ENCODE results near the gene LGSN.
A peak's percentile ranks its signal among the peaks of the same experiment; 100 is the strongest.
"Not testable (repeated sequence)": the region's sequence is repeated elsewhere in the genome, so short reads cannot be mapped to it uniquely, and the experiment has no call there.

The LGSN gene

GRCh38 chr6:63263444-63263843 is 56.3 kb downstream of the LGSN start:
- Histone ChIP-seq H3K9ac (no peak overlapping the region), H3K27me3 (no peaks in the 10 kb centered on the region), H3K4me2 (no peak overlapping the region), H3K27ac (no peak overlapping the region), H3K9me3 (replicated peaks in 1 of 11) (no peaks in the 10 kb centered on the region), H3K4me1 (no peaks in the 10 kb centered on the region), H4K20me1 (no peaks in the 10 kb centered on the region), H3K36me3 (no peaks in the 10 kb centered on the region), H3K4me3 (no peak overlapping the region)
- TF ChIP-seq Cebpa-rat (IDR thresholded peaks at IDR 0.05) = no peak

GRCh38 chr6:63261820-63262219 is 58.0 kb downstream of the LGSN start:
- H3K27me3 ChIP-seq = no peaks in the 10 kb centered on the region
- no peak overlapping the region for H3K27ac ChIP-seq
- H3K4me3 ChIP-seq = no peak overlapping the region
- no peaks in the 10 kb centered on the region for H3K9me3 ChIP-seq (replicated peaks in 1 of 11)
- H3K36me3 ChIP-seq = no peaks in the 10 kb centered on the region
- no peak for TF ChIP-seq Cebpa-rat (IDR thresholded peaks at IDR 0.05)
- H3K4me2 ChIP-seq = no peak overlapping the region
- no peak overlapping the region for H3K9ac ChIP-seq
- H4K20me1 ChIP-seq = no peaks in the 10 kb centered on the region
- H3K4me1 ChIP-seq = no peaks in the 10 kb centered on the region

- Histone ChIP-seq H3K9me3 (replicated peaks in 1 of 11) (no peaks in the 10 kb centered on the region), H3K27ac (no peak overlapping the region), H3K27me3 (no peaks in the 10 kb centered on the region), H3K4me3 (no peak overlapping the region), H4K20me1 (no peaks in the 10 kb centered on the region), H3K4me2 (no peak overlapping the region), H3K36me3 (no peaks in the 10 kb centered on the region), H3K9ac (no peak overlapping the region), H3K4me1 (no peaks in the 10 kb centered on the region)
- TF ChIP-seq Cebpa-rat (IDR thresholded peaks at IDR 0.05) = no peak
Measured at GRCh38 chr6:63259153-63259552, 60.6 kb downstream of the LGSN start.

- Histone ChIP-seq H3K9me3 (replicated peaks in 1 of 11) (no peaks in the 10 kb centered on the region), H3K9ac (no peak overlapping the region), H3K27ac (no peak overlapping the region), H4K20me1 (no peaks in the 10 kb centered on the region), H3K27me3 (no peaks in the 10 kb centered on the region), H3K4me1 (no peaks in the 10 kb centered on the region), H3K4me3 (no peak overlapping the region), H3K36me3 (no peaks in the 10 kb centered on the region), H3K4me2 (no peak overlapping the region)
- TF ChIP-seq Cebpa-rat (IDR thresholded peaks at IDR 0.05) = no peak
Measured at GRCh38 chr6:63249875-63250482, 69.8 kb downstream of the LGSN start.

- no peaks in the 10 kb centered on the region for H3K9me3 ChIP-seq (replicated peaks in 1 of 11)
- no peak overlapping the region for H3K4me2 ChIP-seq
- TF ChIP-seq Cebpa-rat (IDR thresholded peaks at IDR 0.05) = no peak
- H3K4me3 ChIP-seq = no peak overlapping the region
- no peaks in the 10 kb centered on the region for H3K36me3 ChIP-seq
- H3K4me1 ChIP-seq = no peaks in the 10 kb centered on the region
- H4K20me1 ChIP-seq = no peaks in the 10 kb centered on the region
- no peak overlapping the region for H3K9ac ChIP-seq
- H3K27me3 ChIP-seq = no peaks in the 10 kb centered on the region
- H3K27ac ChIP-seq = no peak overlapping the region
Measured at GRCh38 chr6:63246581-63246980, 73.2 kb downstream of the LGSN start.

- no peaks in the 10 kb centered on the region for H4K20me1 ChIP-seq
- H3K36me3 ChIP-seq = no peaks in the 10 kb centered on the region
- no peak overlapping the region for H3K4me2 ChIP-seq
- H3K4me1 ChIP-seq = no peaks in the 10 kb centered on the region
- no peak for TF ChIP-seq Cebpa-rat (IDR thresholded peaks at IDR 0.05)
- no peaks in the 10 kb centered on the region for H3K9me3 ChIP-seq (replicated peaks in 1 of 11)
- H3K27ac ChIP-seq = no peak overlapping the region
- no peaks in the 10 kb centered on the region for H3K27me3 ChIP-seq
- no peak overlapping the region for H3K4me3 ChIP-seq
- H3K9ac ChIP-seq = no peak overlapping the region
Measured at GRCh38 chr6:63245909-63246308, 73.9 kb downstream of the LGSN start.

- Histone ChIP-seq H3K9ac (no peak overlapping the region), H4K20me1 (no peaks in the 10 kb centered on the region), H3K9me3 (replicated peaks in 1 of 11) (no peaks in the 10 kb centered on the region), H3K36me3 (no peaks in the 10 kb centered on the region), H3K4me2 (no peak overlapping the region), H3K4me3 (no peak overlapping the region), H3K27ac (no peak overlapping the region), H3K27me3 (no peaks in the 10 kb centered on the region), H3K4me1 (no peaks in the 10 kb centered on the region)
- no peak for TF ChIP-seq Cebpa-rat (IDR thresholded peaks at IDR 0.05)
Measured at GRCh38 chr6:63245420-63245819, 74.4 kb downstream of the LGSN start.

GRCh38 chr6:63236398-63236817 is 83.4 kb downstream of the LGSN start:
- no peak for TF ChIP-seq Cebpa-rat (IDR thresholded peaks at IDR 0.05)
- Histone ChIP-seq H3K4me1 (peaks cover 0 to 13% (median 10%) of the 10 kb centered on the region in 10 experiments; a peak in 11 of 20 replicates), H3K9ac (no peak overlapping the region), H3K27me3 (no peaks in the 10 kb centered on the region), H3K36me3 (no peaks in the 10 kb centered on the region), H3K27ac (no peak overlapping the region), H4K20me1 (no peaks in the 10 kb centered on the region), H3K4me2 (peak overlapping the region in 6 of 11 experiments; percentile 6 to 54 (median 22); a peak in 11 of 22 replicates), H3K4me3 (no peak overlapping the region), H3K9me3 (replicated peaks in 1 of 11) (no peaks in the 10 kb centered on the region)

GRCh38 chr6:63230511-63230910 is 89.3 kb downstream of the LGSN start:
- H3K4me1 ChIP-seq = not testable (repeated sequence)

GRCh38 chr6:63230027-63230426 is 89.8 kb downstream of the LGSN start:
- not testable (repeated sequence) for H3K4me1 ChIP-seq, H3K27ac ChIP-seq, H3K4me3 ChIP-seq, H3K27me3 ChIP-seq, H3K9ac ChIP-seq, H4K20me1 ChIP-seq, H3K36me3 ChIP-seq, H3K4me2 ChIP-seq
- H3K9me3 ChIP-seq (replicated peaks in 1 of 11) = peaks cover 13 to 29% (median 25%) of the 10 kb centered on the region in 11 experiments; a peak in 21 of 22 replicates

More at GRCh38 chr6:63230511-63230910, 89.3 kb downstream of the LGSN start:
- H3K4me3 ChIP-seq, H3K9ac ChIP-seq, H3K27me3 ChIP-seq, H3K27ac ChIP-seq, H3K36me3 ChIP-seq, H4K20me1 ChIP-seq, H3K4me2 ChIP-seq: not testable (repeated sequence)
- H3K9me3 ChIP-seq (replicated peaks in 1 of 11) = peaks cover 13 to 29% (median 25%) of the 10 kb centered on the region in 11 experiments; a peak in 21 of 22 replicates

- not testable (repeated sequence) for H3K27me3 ChIP-seq, H3K4me1 ChIP-seq, H3K27ac ChIP-seq, H4K20me1 ChIP-seq, H3K36me3 ChIP-seq, H3K4me3 ChIP-seq, H3K4me2 ChIP-seq, H3K9ac ChIP-seq
- peaks cover 13 to 29% (median 25%) of the 10 kb centered on the region in 11 experiments; a peak in 21 of 22 replicates for H3K9me3 ChIP-seq (replicated peaks in 1 of 11)
Measured at GRCh38 chr6:63227928-63228894, 91.6 kb downstream of the LGSN start.

GRCh38 chr6:63225987-63226386 is 93.8 kb downstream of the LGSN start:
- H4K20me1 ChIP-seq, H3K4me1 ChIP-seq, H3K4me3 ChIP-seq, H3K36me3 ChIP-seq, H3K27me3 ChIP-seq, H3K4me2 ChIP-seq, H3K27ac ChIP-seq, H3K9ac ChIP-seq: not testable (repeated sequence)
- peaks cover 13 to 29% (median 25%) of the 10 kb centered on the region in 11 experiments; a peak in 21 of 22 replicates for H3K9me3 ChIP-seq (replicated peaks in 1 of 11)

All from BLaER1 treated with 17β-estradiol and CSF1 and Interleukin-3, amounts not matched to agents 10 nM and 100 nM (cell line).